CD4-positive, alpha-beta T cell (primary cell): Measurements from ENCODE around the gene ZSCAN5A. TPM values are rescaled to one million over a fixed set of nuclear protein-coding genes. Genes with fewer than 3 reads are reported as not detected.
"Not testable (repeated sequence)": the region's sequence is repeated elsewhere in the genome, so short reads cannot be mapped to it uniquely, and the experiment has no call there.

Experiments
- ATAC-seq: fragments of 200-7000 bp; cut with Tn5 transposase; one replicate; pipeline ENCODE4 v1.10.0; 2022; ENCODE audit warnings: mild to moderate bottlenecking; ENCODE audit not compliant: poor library complexity
- CTCF ChIA-PET: fragments of 350-600 bp; sonication (Branson Sonifier 250); formaldehyde crosslinking; loops from one replicate; lab custom pipeline; 2021; ENCODE audit warnings: antibody characterized with exemption, inconsistent platforms; lab: Charles Lee
- POLR2A ChIA-PET: fragments of 350-600 bp; sonication (Branson Sonifier 250); formaldehyde crosslinking; loops from one replicate; lab custom pipeline; 2021; ENCODE audit warnings: antibody characterized with exemption, inconsistent platforms; lab: Charles Lee
- DNase-seq, 14 experiments: peaks; one replicate each; pipeline ENCODE4 v3.0.0-alpha.2; 2013 to 2020; ENCODE audit warnings: mixed read lengths in 2 of 14
- H3K27ac ChIP-seq, 2 donors: one replicate each; pipeline versions ENCODE4 v1.5.1 to v1.7.0; 2013; ENCODE audit warnings: low read length in 2 of 2, low read depth in 1 of 2, mild to moderate bottlenecking in 1 of 2
- H3K27me3 ChIP-seq, 2 experiments: 1 replicate in 1 of 2; 2 replicates in 1 of 2; pipeline versions ENCODE4 v1.6.1 to v1.7.0; 2013; ENCODE audit warnings: low read length in 2 of 2, control low read depth in 1 of 2, mild to moderate bottlenecking in 1 of 2, moderate library complexity in 1 of 2; ENCODE audit not compliant: insufficient read depth in 2 of 2, control insufficient read depth in 1 of 2
- H3K36me3 ChIP-seq: one replicate; pipeline ENCODE4 v1.6.1; 2013; ENCODE audit warnings: low read length, control low read depth; ENCODE audit not compliant: insufficient read depth
- H3K4me1 ChIP-seq: one replicate; pipeline ENCODE4 v1.6.1; 2013; ENCODE audit warnings: low read length, control low read depth; ENCODE audit not compliant: insufficient read depth
- H3K4me3 ChIP-seq: one replicate; pipeline ENCODE4 v1.5.1; 2013; ENCODE audit warnings: mild to moderate bottlenecking, low read length, moderate library complexity
- H3K9me3 ChIP-seq, 2 experiments: 1 replicate in 1 of 2; 2 replicates in 1 of 2; pipeline versions ENCODE4 v1.6.1 to v1.7.0; 2013; ENCODE audit warnings: low read length in 2 of 2, mild to moderate bottlenecking in 2 of 2, control low read depth in 1 of 2, moderate library complexity in 1 of 2; ENCODE audit not compliant: control insufficient read depth in 1 of 2, insufficient read depth in 1 of 2
- H3K27ac Mint-ChIP-seq: one replicate; pipeline ENCODE4 v1.8.0; 2020; ENCODE audit warnings: mixed read lengths
- H3K27me3 Mint-ChIP-seq: one replicate; pipeline ENCODE4 v1.8.0; 2021; ENCODE audit warnings: mixed read lengths
- H3K36me3 Mint-ChIP-seq: one replicate; pipeline ENCODE4 v1.8.0; 2021; ENCODE audit warnings: low read depth, mixed read lengths
- H3K4me1 Mint-ChIP-seq: one replicate; pipeline ENCODE4 v1.8.0; 2021; ENCODE audit warnings: low read depth, mixed read lengths
- H3K4me3 Mint-ChIP-seq: one replicate; pipeline ENCODE4 v1.8.0; 2020; ENCODE audit warnings: mild to moderate bottlenecking, mixed read lengths
- H3K9me3 Mint-ChIP-seq: one replicate; pipeline ENCODE4 v1.8.0; 2020; ENCODE audit warnings: mixed read lengths
- intact Hi-C, 2 experiments: fragments of 100-400 bp; cut with DNase I in 1 of 2; cut with micrococcal nuclease in 1 of 2; formaldehyde crosslinking; loops; one replicate each; pipeline versions ENCODE4 v1.15.1 to v1.9.0; 2023 to 2025; cut with DNase I, micrococcal nuclease
- total RNA-seq, 174 experiments: library from RNA in 2 of 174; stranded (reverse) in 2 of 174; gene quantifications; one replicate each; pipeline ENCODE4 v1.2.3 and lab custom pipeline; 2021 to 2026
- TF ChIP-seq, protein P1 (sequence below): fragments of 200-600 bp; IDR thresholded peaks from one replicate; pipeline ENCODE4 v1.8.0; 2022; ENCODE audit warnings: antibody characterized with exemption, mild to moderate bottlenecking

The ZSCAN5A gene
- total RNA-seq, 2 experiments from 2014 or later, result 3.3 to 4.4 TPM

GRCh38 chr19:56348289-56348877 is 33.7 kb upstream of the ZSCAN5A start:
- DNase-seq (peak in 2 of 14 experiments; percentile 16 to 23), ATAC-seq (no peak)
- no peaks in the 10 kb centered on the region for H3K36me3 Mint-ChIP-seq
- POLR2A ChIA-PET, result no interaction called here
- H3K9me3 Mint-ChIP-seq, result no peaks in the 10 kb centered on the region
- TF ChIP-seq, protein P1, sequence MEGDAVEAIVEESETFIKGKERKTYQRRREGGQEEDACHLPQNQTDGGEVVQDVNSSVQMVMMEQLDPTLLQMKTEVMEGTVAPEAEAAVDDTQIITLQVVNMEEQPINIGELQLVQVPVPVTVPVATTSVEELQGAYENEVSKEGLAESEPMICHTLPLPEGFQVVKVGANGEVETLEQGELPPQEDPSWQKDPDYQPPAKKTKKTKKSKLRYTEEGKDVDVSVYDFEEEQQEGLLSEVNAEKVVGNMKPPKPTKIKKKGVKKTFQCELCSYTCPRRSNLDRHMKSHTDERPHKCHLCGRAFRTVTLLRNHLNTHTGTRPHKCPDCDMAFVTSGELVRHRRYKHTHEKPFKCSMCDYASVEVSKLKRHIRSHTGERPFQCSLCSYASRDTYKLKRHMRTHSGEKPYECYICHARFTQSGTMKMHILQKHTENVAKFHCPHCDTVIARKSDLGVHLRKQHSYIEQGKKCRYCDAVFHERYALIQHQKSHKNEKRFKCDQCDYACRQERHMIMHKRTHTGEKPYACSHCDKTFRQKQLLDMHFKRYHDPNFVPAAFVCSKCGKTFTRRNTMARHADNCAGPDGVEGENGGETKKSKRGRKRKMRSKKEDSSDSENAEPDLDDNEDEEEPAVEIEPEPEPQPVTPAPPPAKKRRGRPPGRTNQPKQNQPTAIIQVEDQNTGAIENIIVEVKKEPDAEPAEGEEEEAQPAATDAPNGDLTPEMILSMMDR, result peak; percentile 16
- Histone ChIP-seq H3K27me3 (no peaks in the 10 kb centered on the region), H3K9me3 (no peaks in the 10 kb centered on the region), H3K36me3 (no peaks in the 10 kb centered on the region), H3K4me1 (no peaks in the 10 kb centered on the region), H3K27ac (no peak overlapping the region), H3K4me3 (no peak overlapping the region)
- peaks cover 1% of the 10 kb centered on the region for H3K27me3 Mint-ChIP-seq
- peaks cover 7% of the 10 kb centered on the region for H3K4me1 Mint-ChIP-seq
- CTCF ChIA-PET, result no interaction called here
- no peak overlapping the region for H3K4me3 Mint-ChIP-seq
- intact Hi-C loops, result no loop called here
- no peak overlapping the region for H3K27ac Mint-ChIP-seq

DNA sequence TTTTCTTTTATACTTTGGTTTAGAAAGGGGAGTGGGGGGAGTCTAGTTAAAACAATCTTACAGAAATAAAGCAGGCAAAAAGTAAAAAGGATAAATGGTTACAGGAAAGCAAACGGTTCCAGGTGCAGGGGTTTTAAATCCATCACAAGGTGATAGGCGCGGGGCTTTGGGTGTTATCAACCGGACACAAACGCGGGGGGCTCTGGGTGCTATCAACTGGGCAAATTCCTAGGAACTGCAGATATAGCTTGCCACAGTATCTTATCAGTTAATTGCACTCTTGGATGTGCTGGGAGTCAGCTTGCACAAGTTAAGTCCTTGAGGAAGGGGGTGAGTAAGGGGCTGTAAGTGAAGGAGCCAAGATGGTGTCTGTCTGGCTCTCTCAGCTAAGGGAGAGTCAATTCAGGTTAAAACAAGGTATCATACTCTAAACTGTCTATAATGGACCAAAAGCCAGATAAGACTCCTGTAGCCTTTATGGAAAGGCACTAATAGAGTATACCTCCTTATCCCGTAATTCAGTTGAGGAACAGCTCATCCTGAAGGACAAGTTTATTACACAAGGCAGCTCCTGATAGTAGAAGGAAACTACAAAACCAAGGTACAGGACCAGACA is 32.6 kb upstream of the ZSCAN5A start:
- H3K9me3 Mint-ChIP-seq, result no peaks in the 10 kb centered on the region
- H3K4me3 Mint-ChIP-seq, result no peak overlapping the region
- intact Hi-C loops, result no loop called here

DNA sequence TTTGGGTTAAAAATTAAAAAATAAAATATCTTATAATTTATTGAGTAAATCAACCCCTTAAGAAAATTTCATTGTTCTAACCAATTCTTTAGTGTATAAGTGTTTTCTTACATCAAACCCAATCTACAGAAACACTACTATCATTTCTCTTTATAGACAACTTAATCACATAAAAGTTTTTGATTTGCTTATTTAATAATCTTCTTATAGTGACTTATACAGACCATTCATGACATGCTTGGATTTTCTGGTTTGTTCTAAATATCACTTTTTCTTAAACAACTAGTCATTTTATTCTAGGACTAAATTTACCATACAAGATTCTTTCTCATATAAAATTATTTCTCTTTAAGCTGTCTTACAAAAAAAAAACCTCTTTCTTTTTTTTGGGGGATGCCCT is 27.3 kb upstream of the ZSCAN5A start:
- POLR2A ChIA-PET, result no interaction called here
- H3K27me3 ChIP-seq, result peaks cover 0 to 4% of the 10 kb centered on the region in 2 experiments
- CTCF ChIA-PET, result no interaction called here

More for the DNA sequence above, 32.6 kb upstream of the ZSCAN5A start:
- Histone ChIP-seq H3K36me3 (no peaks in the 10 kb centered on the region), H3K4me1 (no peaks in the 10 kb centered on the region), H3K27me3 (peaks cover 0 to 4% of the 10 kb centered on the region in 2 experiments), H3K27ac (no peak overlapping the region), H3K9me3 (no peaks in the 10 kb centered on the region), H3K4me3 (no peak overlapping the region)
- TF ChIP-seq, protein P1, result no peak
- H3K27ac Mint-ChIP-seq, result no peak overlapping the region
- DNase-seq (no peak), ATAC-seq (no peak)
- POLR2A ChIA-PET, result no interaction called here
- H3K36me3 Mint-ChIP-seq, result no peaks in the 10 kb centered on the region
- CTCF ChIA-PET, result interaction anchor here (1.4 kb wide), 1 partner anchor 281 kb away, joined by 3 read pairs; no protein-coding TSS in a partner anchor
- peaks cover 7% of the 10 kb centered on the region for H3K4me1 Mint-ChIP-seq
- peaks cover 12% of the 10 kb centered on the region for H3K27me3 Mint-ChIP-seq

DNA sequence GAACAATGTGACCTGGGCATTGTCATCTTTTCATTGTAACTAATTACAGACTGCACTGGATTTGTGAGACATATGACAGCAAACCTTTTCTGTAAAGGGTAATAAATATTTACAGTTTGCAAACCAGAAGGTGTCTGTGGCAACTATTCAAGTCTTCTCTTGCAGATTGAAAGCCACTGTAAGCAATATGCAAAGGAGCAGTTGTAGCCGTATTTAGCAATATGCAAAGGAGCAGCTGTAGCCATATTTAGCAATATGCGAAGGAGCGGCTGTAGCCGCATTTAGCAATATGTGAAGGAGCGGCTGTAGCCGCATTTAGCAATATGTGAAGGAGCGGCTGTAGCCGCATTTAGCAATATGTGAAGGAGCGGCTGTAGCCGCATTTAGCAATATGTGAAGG is 24.4 kb upstream of the ZSCAN5A start:
- H3K36me3 Mint-ChIP-seq, H3K4me3 Mint-ChIP-seq, H3K4me1 Mint-ChIP-seq, H3K27ac Mint-ChIP-seq, H3K36me3 ChIP-seq, CTCF ChIA-PET, H3K9me3 Mint-ChIP-seq, H3K4me1 ChIP-seq, intact Hi-C loops, POLR2A ChIA-PET, ATAC-seq, H3K27ac ChIP-seq, H3K27me3 ChIP-seq, H3K4me3 ChIP-seq, DNase-seq, H3K9me3 ChIP-seq: not testable (repeated sequence)
- peaks cover 17% of the 10 kb centered on the region for H3K27me3 Mint-ChIP-seq

More for the DNA sequence above, 27.3 kb upstream of the ZSCAN5A start:
- Histone ChIP-seq H3K27ac (no peak overlapping the region), H3K4me3 (no peak overlapping the region), H3K9me3 (peaks cover 0 to 2% of the 10 kb centered on the region in 2 experiments), H3K4me1 (no peaks in the 10 kb centered on the region), H3K36me3 (no peaks in the 10 kb centered on the region)
- Mint-ChIP-seq H3K9me3 (no peaks in the 10 kb centered on the region), H3K4me1 (no peaks in the 10 kb centered on the region), H3K27me3 (peaks cover 17% of the 10 kb centered on the region), H3K4me3 (no peak overlapping the region), H3K36me3 (peaks cover 4% of the 10 kb centered on the region), H3K27ac (no peak overlapping the region)
- intact Hi-C loops, result no loop called here
- TF ChIP-seq, protein P1, result no peak
- ATAC-seq, result no peak
- no peak for DNase-seq

DNA sequence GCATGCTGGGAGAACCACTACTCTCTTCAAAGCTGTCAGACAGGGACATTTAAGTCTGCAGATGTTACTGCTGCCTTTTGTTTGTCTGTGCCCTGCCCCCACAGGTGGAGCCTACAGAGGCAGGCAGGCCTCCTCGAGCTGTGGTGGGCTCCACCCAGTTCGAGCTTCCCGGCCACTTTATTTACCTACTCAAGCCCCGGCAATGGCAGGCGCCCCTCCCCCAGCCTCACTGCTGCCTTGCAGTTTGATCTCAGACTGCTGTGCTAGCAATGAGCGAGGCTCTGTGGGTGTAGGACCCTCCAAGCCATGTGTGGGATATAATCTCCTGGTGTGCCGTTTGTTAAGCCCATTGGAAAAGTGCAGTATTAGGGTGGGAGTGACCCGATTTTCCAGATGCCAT is 22.4 kb upstream of the ZSCAN5A start:
- H3K9me3 Mint-ChIP-seq, POLR2A ChIA-PET, H3K4me3 ChIP-seq, H3K4me1 Mint-ChIP-seq, H3K4me1 ChIP-seq, ATAC-seq, intact Hi-C loops, H3K27me3 Mint-ChIP-seq, H3K4me3 Mint-ChIP-seq, H3K27ac Mint-ChIP-seq, DNase-seq, H3K36me3 Mint-ChIP-seq, H3K27me3 ChIP-seq, H3K36me3 ChIP-seq, H3K27ac ChIP-seq, H3K9me3 ChIP-seq, CTCF ChIA-PET: not testable (repeated sequence)
